DND-41 (cell line): ENCODE results near the gene SHD.

Source experiments
- ATAC-seq: fragments of 200-7000 bp; cut with Tn5 transposase; 3 replicates; pipeline ENCODE4 v1.9.1; 2021; ENCODE audit warnings: low read depth; ENCODE audit not compliant: insufficient read depth
- DNase-seq: peaks from one replicate; pipeline ENCODE4 v3.0.0-alpha.2; 2020
- H2AFZ ChIP-seq: 2 replicates; pipeline ENCODE4 v1.6.0; 2012; ENCODE audit warnings: low read depth, low read length
- H3K27ac ChIP-seq: 2 replicates; pipeline ENCODE4 v1.5.1; 2012; ENCODE audit warnings: low read length, inconsistent platforms
- H3K27me3 ChIP-seq: fragments of 200-600 bp; sonication (generic); 2 replicates; pipeline ENCODE4 v1.6.0; 2012; ENCODE audit warnings: low read length, mild to moderate bottlenecking, inconsistent platforms; ENCODE audit not compliant: insufficient read depth, poor library complexity
- H3K36me3 ChIP-seq: 2 replicates; pipeline ENCODE4 v1.5.1; 2012; ENCODE audit warnings: low read length, inconsistent platforms; ENCODE audit not compliant: insufficient read depth
- H3K4me1 ChIP-seq: 2 replicates; pipeline ENCODE4 v1.5.1; 2012; ENCODE audit warnings: mild to moderate bottlenecking, low read length; ENCODE audit not compliant: insufficient read depth
- H3K4me2 ChIP-seq: 2 replicates; pipeline ENCODE4 v1.6.0; 2012; ENCODE audit warnings: mild to moderate bottlenecking, moderate library complexity, low read length, inconsistent platforms; ENCODE audit not compliant: insufficient read depth
- H3K4me3 ChIP-seq, 2 experiments: fragments of 200-600 bp in 1 of 2; shearing (Covaris generic) in 1 of 2; 2 replicates each; pipeline ENCODE4 v1.5.1; 2012 to 2016; ENCODE audit warnings: inconsistent platforms in 2 of 2, low read length in 2 of 2, mild to moderate bottlenecking in 2 of 2, low read depth in 1 of 2, moderate library complexity in 1 of 2
- H3K79me2 ChIP-seq: 2 replicates; pipeline ENCODE4 v1.6.0; 2012; ENCODE audit warnings: low read length, inconsistent platforms; ENCODE audit not compliant: insufficient read depth
- H3K9ac ChIP-seq: 2 replicates; pipeline ENCODE4 v1.6.0; 2012; ENCODE audit warnings: low read depth, mild to moderate bottlenecking, inconsistent platforms, low read length, moderate library complexity
- H3K9me3 ChIP-seq: 2 replicates; pipeline ENCODE4 v1.5.1; 2012; ENCODE audit warnings: low read length, moderate library complexity, mild to moderate bottlenecking, inconsistent platforms; ENCODE audit not compliant: insufficient read depth, severe bottlenecking
- H4K20me1 ChIP-seq: 2 replicates; pipeline ENCODE4 v1.6.0; 2012; ENCODE audit warnings: low read length; ENCODE audit not compliant: insufficient read depth
- EZH2 ChIP-seq: IDR thresholded peaks from 3 replicates; pipeline ENCODE4 v1.6.1; 2012; ENCODE audit warnings: borderline replicate concordance, low read depth, mild to moderate bottlenecking, moderate library complexity, low read length, inconsistent platforms; ENCODE audit not compliant: severe bottlenecking
- TF ChIP-seq, protein P1 (sequence below): IDR thresholded peaks from 2 replicates; pipeline ENCODE4 v1.5.1; 2012; ENCODE audit warnings: borderline replicate concordance, low read length, moderate library complexity, mild to moderate bottlenecking; ENCODE audit not compliant: poor library complexity, severe bottlenecking; ENCODE audit errors: extremely low read depth

The SHD gene

DNA sequence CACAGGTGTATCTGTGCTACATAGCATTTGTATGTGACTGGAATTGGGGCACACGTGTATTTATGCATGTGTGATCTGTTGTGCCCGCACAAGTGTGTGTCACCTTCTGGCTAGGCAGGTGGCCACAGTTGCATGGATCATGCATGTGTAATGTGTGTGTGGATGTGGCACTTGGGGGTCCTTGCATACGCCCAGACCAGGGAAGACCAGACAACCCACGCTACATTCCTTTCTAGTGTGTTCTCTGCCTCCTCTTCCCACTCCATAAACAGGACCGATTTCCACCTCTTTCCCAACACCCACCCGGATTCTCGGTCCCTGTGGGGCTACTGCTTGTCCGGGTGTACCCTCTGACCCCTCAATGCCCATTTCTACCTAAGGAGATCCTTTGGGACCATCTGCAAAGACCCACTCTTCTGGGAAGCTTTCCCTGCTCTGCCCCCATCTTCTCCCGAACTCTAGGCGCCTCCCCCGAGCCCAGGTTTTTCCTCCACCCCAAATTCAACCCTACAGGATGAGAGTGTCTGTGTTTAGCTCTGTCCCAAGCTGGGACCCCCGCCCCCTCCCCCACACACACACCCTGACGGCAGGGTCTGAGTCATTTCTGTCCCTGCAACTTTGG, 47.3 kb downstream of the SHD start:
- H3K9ac ChIP-seq: no peak overlapping the region
- DNase-seq: no peak

DNA sequence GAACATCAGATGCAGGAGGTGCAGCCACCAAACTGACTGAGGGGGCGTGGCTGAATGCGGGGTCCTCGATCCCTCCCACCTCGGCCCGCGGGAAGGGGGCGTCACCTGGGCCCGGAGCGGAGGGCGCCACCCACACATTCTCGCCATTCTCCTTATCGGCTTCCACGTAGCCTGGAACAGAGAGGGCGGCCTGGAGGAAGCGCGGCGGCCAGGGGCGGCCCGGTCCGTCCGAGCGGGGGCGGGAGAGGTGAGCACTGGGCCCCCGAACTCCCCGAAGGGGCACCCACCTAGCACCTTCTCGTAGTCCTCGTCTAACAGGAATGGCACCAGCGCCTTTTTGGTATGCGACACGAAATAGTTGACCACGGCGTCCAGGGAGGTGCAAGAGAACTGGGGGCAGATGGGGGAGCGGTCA, 47.8 kb downstream of the SHD start:
- H3K9me3 ChIP-seq: no peaks in the 10 kb centered on the region
- H3K27ac ChIP-seq: no peak overlapping the region
- no peaks in the 10 kb centered on the region for H3K79me2 ChIP-seq
- no peak overlapping the region for H3K4me2 ChIP-seq
- no peak overlapping the region for H3K4me3 ChIP-seq
- TF ChIP-seq, protein P1, sequence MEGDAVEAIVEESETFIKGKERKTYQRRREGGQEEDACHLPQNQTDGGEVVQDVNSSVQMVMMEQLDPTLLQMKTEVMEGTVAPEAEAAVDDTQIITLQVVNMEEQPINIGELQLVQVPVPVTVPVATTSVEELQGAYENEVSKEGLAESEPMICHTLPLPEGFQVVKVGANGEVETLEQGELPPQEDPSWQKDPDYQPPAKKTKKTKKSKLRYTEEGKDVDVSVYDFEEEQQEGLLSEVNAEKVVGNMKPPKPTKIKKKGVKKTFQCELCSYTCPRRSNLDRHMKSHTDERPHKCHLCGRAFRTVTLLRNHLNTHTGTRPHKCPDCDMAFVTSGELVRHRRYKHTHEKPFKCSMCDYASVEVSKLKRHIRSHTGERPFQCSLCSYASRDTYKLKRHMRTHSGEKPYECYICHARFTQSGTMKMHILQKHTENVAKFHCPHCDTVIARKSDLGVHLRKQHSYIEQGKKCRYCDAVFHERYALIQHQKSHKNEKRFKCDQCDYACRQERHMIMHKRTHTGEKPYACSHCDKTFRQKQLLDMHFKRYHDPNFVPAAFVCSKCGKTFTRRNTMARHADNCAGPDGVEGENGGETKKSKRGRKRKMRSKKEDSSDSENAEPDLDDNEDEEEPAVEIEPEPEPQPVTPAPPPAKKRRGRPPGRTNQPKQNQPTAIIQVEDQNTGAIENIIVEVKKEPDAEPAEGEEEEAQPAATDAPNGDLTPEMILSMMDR: no peak
- no peak for TF ChIP-seq EZH2
- H3K4me1 ChIP-seq: no peaks in the 10 kb centered on the region
- no peaks in the 10 kb centered on the region for H3K36me3 ChIP-seq
- H3K27me3 ChIP-seq: no peaks in the 10 kb centered on the region
- ATAC-seq: no peak
- no peaks in the 10 kb centered on the region for H4K20me1 ChIP-seq
- no peak for DNase-seq
- H3K9ac ChIP-seq: no peak overlapping the region
- no peak overlapping the region for H2AFZ ChIP-seq

More for the DNA sequence above, 47.3 kb downstream of the SHD start:
- Histone ChIP-seq H3K4me1 (no peaks in the 10 kb centered on the region), H2AFZ (no peak overlapping the region), H4K20me1 (no peaks in the 10 kb centered on the region), H3K36me3 (no peaks in the 10 kb centered on the region), H3K27ac (no peak overlapping the region), H3K4me2 (no peak overlapping the region), H3K27me3 (no peaks in the 10 kb centered on the region), H3K9me3 (no peaks in the 10 kb centered on the region), H3K79me2 (no peaks in the 10 kb centered on the region), H3K4me3 (no peak overlapping the region)
- ATAC-seq: no peak
- TF ChIP-seq, protein P1: no peak
- TF ChIP-seq EZH2: no peak

DNA sequence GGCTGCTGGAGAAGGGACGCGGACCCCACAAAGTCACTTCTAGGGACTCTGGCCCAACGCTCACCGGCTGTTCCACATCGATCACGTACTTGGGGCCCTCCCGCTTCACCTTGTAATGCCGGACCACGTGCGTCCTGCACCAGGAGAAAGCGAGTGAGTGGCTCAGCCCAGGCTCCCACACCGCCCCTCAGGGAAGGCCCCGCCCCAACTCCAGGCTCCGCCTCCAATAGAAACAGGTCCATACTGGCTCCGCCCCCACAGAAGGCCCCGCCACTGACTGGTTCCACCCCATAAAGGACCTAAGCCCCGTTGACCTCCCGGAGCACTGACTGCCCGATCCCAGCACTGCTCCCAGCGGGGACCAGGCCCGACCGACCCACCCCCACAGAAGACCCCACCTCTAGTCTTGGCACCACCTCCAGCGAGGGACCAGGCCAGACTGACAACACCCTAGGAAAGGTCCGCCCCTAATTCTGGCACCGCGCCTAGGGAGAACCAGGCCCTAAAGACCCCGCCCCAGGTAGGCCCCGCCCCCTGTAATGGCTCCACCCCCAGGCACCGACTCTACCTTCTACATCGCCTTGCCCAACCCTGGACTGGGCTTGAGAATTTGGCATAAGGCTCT, 48.3 kb downstream of the SHD start:
- no peak for TF ChIP-seq EZH2
- TF ChIP-seq, protein P1: no peak
- Histone ChIP-seq H3K27ac (no peak overlapping the region), H3K4me1 (no peaks in the 10 kb centered on the region), H3K4me3 (no peak overlapping the region), H3K9ac (no peak overlapping the region), H3K36me3 (no peaks in the 10 kb centered on the region), H2AFZ (no peak overlapping the region), H4K20me1 (no peaks in the 10 kb centered on the region), H3K79me2 (no peaks in the 10 kb centered on the region), H3K9me3 (no peaks in the 10 kb centered on the region), H3K27me3 (no peaks in the 10 kb centered on the region), H3K4me2 (no peak overlapping the region)
- ATAC-seq (no peak), DNase-seq (peak; percentile 25)
